GM21786 (cell line): ENCODE results near the gene RAB3D.
A peak's percentile ranks its signal among the peaks of the same experiment; 100 is the strongest.
"Not testable (repeated sequence)": the region's sequence is repeated elsewhere in the genome, so short reads cannot be mapped to it uniquely, and the experiment has no call there.

ENCODE experiments used
- ATAC-seq: cut with Tn5 transposase; IDR thresholded peaks from one replicate; pipeline ENCODE4 v1.9.1; 2021; ENCODE audit not compliant: unreplicated experiment

The RAB3D gene

GRCh38 chr19:11367528-11367927 is 28.1 kb upstream of the RAB3D start:
- no peak for ATAC-seq

GRCh38 chr19:11365557-11366117 is 26.2 kb upstream of the RAB3D start:
- ATAC-seq: no peak

GRCh38 chr19:11364935-11365334 is 25.5 kb upstream of the RAB3D start:
- ATAC-seq: no peak

- no peak for ATAC-seq
Observed at GRCh38 chr19:11364296-11364904, 24.9 kb upstream of the RAB3D start.

GRCh38 chr19:11363881-11364280 is 24.4 kb upstream of the RAB3D start:
- no peak for ATAC-seq

GRCh38 chr19:11361771-11362731 is 22.6 kb upstream of the RAB3D start:
- no peak for ATAC-seq

GRCh38 chr19:11361037-11361770 is 21.7 kb upstream of the RAB3D start:
- no peak for ATAC-seq

GRCh38 chr19:11359421-11359820 is 20.0 kb upstream of the RAB3D start:
- no peak for ATAC-seq

GRCh38 chr19:11356676-11357550 is 17.5 kb upstream of the RAB3D start:
- ATAC-seq: no peak

GRCh38 chr19:11356074-11356397 is 16.6 kb upstream of the RAB3D start:
- no peak for ATAC-seq

- ATAC-seq: no peak
Observed at GRCh38 chr19:11355160-11356073, 16.0 kb upstream of the RAB3D start, which contains the start of gene PLPPR2. Gene PLPPR2, plus strand, starts transcription at chr19:11355432. Its CDS starts 2,242 bp downstream, at chr19:11357674.

- not testable (repeated sequence) for ATAC-seq
Observed at GRCh38 chr19:11354102-11354501, 14.6 kb upstream of the RAB3D start.

- no peak for ATAC-seq
Observed at GRCh38 chr19:11349171-11349570, 9.7 kb upstream of the RAB3D start.

- no peak for ATAC-seq
Observed at GRCh38 chr19:11347546-11348039, 8.1 kb upstream of the RAB3D start.

GRCh38 chr19:11346104-11346940 is 6.9 kb upstream of the RAB3D start, which contains the start of the genes CCDC159 and TMEM205:
Gene CCDC159, plus strand, starts transcription at chr19:11346519. Its CDS starts 88 bp downstream, at chr19:11346607.
Gene TMEM205, minus strand, starts transcription at chr19:11346268. Its CDS starts 649 bp downstream, at chr19:11345619.
- ATAC-seq: peak; percentile 82

- no peak for ATAC-seq
Observed at GRCh38 chr19:11345122-11345803, 5.8 kb upstream of the RAB3D start.

GRCh38 chr19:11342429-11342828 is 3.0 kb upstream of the RAB3D start:
- ATAC-seq: no peak
